Measurements from ENCODE around the gene NPAS3.

The NPAS3 gene

GRCh38 chr14:33755358-33755757 lies 816.7 kb downstream of the NPAS3 start:
- TF ChIP-seq POLR2AphosphoS5 (IDR thresholded peaks at IDR 0.05; ENCODE audit: low read depth, low read length) (no peak), TAF1 (IDR thresholded peaks at IDR 0.05; ENCODE audit: borderline replicate concordance, insufficient read depth, low read length) (no peak), SIN3A (IDR thresholded peaks at IDR 0.05; ENCODE audit: borderline replicate concordance, insufficient read depth, low read length) (no peak), FOXP2 (optimal IDR thresholded peaks at IDR 0.05; ENCODE audit: borderline replicate concordance, extremely low read depth, extremely low read length, insufficient read depth) (no peak), REST (IDR thresholded peaks at IDR 0.05; ENCODE audit: insufficient read depth in 1 of 2, low read depth in 2 of 2, low read length in 2 of 2) (no peak)

GRCh38 chr14:33756833-33757232 lies 818.2 kb downstream of the NPAS3 start:
- TF ChIP-seq TAF1 (IDR thresholded peaks at IDR 0.05; ENCODE audit: borderline replicate concordance, insufficient read depth, low read length) (no peak), SIN3A (IDR thresholded peaks at IDR 0.05; ENCODE audit: borderline replicate concordance, insufficient read depth, low read length) (no peak), REST (IDR thresholded peaks at IDR 0.05; ENCODE audit: insufficient read depth in 1 of 2, low read depth in 2 of 2, low read length in 2 of 2) (no peak), FOXP2 (optimal IDR thresholded peaks at IDR 0.05; ENCODE audit: borderline replicate concordance, extremely low read depth, extremely low read length, insufficient read depth) (no peak), POLR2AphosphoS5 (IDR thresholded peaks at IDR 0.05; ENCODE audit: low read depth, low read length) (no peak)

- TF ChIP-seq REST (IDR thresholded peaks at IDR 0.05; ENCODE audit: insufficient read depth in 1 of 2, low read depth in 2 of 2, low read length in 2 of 2) = no peak
- TF ChIP-seq TAF1 (IDR thresholded peaks at IDR 0.05; ENCODE audit: borderline replicate concordance, insufficient read depth, low read length) = no peak
- no peak for TF ChIP-seq FOXP2 (optimal IDR thresholded peaks at IDR 0.05; ENCODE audit: borderline replicate concordance, extremely low read depth, extremely low read length, insufficient read depth)
These were observed 819.9 kb downstream of the NPAS3 start for GRCh38 chr14:33758547-33758946.

- no peak for TF ChIP-seq REST (IDR thresholded peaks at IDR 0.05; ENCODE audit: insufficient read depth in 1 of 2, low read depth in 2 of 2, low read length in 2 of 2)
- TF ChIP-seq FOXP2 (optimal IDR thresholded peaks at IDR 0.05; ENCODE audit: borderline replicate concordance, extremely low read depth, extremely low read length, insufficient read depth) = no peak
- no peak for TF ChIP-seq TAF1 (IDR thresholded peaks at IDR 0.05; ENCODE audit: borderline replicate concordance, insufficient read depth, low read length)
- TF ChIP-seq POLR2AphosphoS5 (IDR thresholded peaks at IDR 0.05; ENCODE audit: low read depth, low read length) = no peak
- TF ChIP-seq SIN3A (IDR thresholded peaks at IDR 0.05; ENCODE audit: borderline replicate concordance, insufficient read depth, low read length) = no peak
These were observed 823.6 kb downstream of the NPAS3 start for GRCh38 chr14:33762161-33762851.

Data from PFSK-1 (cell line).